Right atrium auricular region (tissue), 2 donors: ENCODE measurements around the gene TMEM156. TPM values are rescaled to one million over a fixed set of nuclear protein-coding genes. Genes with fewer than 3 reads are reported as not detected.

Source experiments
- DNase-seq: peaks from one replicate; pipeline ENCODE4 v3.0.0-alpha.2; 2019; ENCODE audit warnings: low spot score
- H3K27ac ChIP-seq, 2 donors: fragments of 200-600 bp; sonication (generic); 1 replicate in 1 of 2; 2 replicates in 1 of 2; pipeline ENCODE4 v1.5.1; 2016 to 2019
- H3K27me3 ChIP-seq, 2 donors: fragments of 200-600 bp; sonication (generic); one replicate each; pipeline versions ENCODE4 v1.5.1 to v1.6.0; 2017 to 2019
- H3K36me3 ChIP-seq: fragments of 200-600 bp; sonication (generic); one replicate; pipeline ENCODE4 v1.5.1; 2016
- H3K4me1 ChIP-seq, 2 donors: fragments of 200-600 bp; sonication (generic); one replicate each; pipeline versions ENCODE4 v1.5.1 to v1.6.0; 2017 to 2019
- H3K4me3 ChIP-seq, 2 donors: fragments of 200-600 bp; sonication (generic); 1 replicate in 1 of 2; 2 replicates in 1 of 2; pipeline ENCODE4 v1.5.1; 2017 to 2019; ENCODE audit warnings: mild to moderate bottlenecking in 1 of 2, moderate library complexity in 1 of 2
- H3K9me3 ChIP-seq, 2 donors: fragments of 200-600 bp; sonication (generic); one replicate each; pipeline ENCODE4 v1.5.1; 2019
- total RNA-seq, 2 donors: library from RNA; depleted of rRNA; stranded (reverse); fragments of >200 nt; gene quantifications; one replicate each; pipeline ENCODE4 v1.1.0, GENCODE V29; 2016
- TF ChIP-seq, protein P1 (sequence below), 2 donors: fragments of 200-600 bp; sonication (generic); IDR thresholded peaks; one replicate each; pipeline ENCODE4 v1.5.1; 2019; ENCODE audit warnings: antibody characterized with exemption in 2 of 2

The TMEM156 gene, protein sequence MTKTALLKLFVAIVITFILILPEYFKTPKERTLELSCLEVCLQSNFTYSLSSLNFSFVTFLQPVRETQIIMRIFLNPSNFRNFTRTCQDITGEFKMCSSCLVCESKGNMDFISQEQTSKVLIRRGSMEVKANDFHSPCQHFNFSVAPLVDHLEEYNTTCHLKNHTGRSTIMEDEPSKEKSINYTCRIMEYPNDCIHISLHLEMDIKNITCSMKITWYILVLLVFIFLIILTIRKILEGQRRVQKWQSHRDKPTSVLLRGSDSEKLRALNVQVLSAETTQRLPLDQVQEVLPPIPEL
- not detected for total RNA-seq

DNA sequence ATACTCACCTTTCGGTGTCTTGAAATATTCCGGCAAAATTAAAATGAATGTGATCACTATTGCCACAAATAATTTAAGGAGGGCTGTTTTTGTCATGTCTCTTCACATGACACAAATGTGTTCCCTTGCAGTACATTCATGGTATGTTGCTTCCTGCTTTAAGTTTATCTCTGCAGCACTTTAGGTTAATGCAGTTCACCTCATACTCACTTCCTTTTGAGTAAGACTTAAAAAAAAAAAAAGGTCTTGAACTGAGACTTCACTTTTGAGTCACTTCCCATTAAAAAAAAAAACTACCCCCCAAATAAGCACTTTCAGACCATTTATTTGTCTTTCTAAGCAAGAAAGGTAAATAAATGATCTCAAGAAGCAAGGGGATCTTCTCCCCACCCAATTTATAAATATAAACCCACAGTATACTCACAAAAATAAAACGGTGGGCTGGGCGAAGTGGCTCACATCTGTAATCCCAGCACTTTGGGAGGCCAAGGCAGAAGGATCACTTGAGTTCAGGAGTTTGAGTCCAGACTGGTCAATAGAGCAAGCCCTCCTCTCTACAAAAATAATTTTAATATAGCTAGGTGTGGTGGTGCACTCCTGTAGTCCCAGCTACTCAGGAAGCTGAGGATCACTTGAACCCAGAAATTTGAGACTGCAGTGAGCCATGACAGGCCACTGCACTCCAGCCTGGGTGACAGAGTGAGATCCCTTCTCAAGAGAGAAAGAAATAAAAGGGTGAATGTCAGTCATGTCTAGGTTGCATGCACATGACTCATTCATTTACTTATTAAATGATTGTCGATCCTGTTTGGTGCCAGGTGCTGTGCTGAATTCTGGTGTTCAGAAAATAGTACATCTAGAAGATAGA lies at the start of gene TMEM156:
TSS of gene TMEM156 (minus strand) at position 192 of the 868 bp plus-strand sequence. CDS start at position 96, 96 bp downstream.
- H3K9me3 ChIP-seq: no peaks in the 10 kb centered on the region

DNA sequence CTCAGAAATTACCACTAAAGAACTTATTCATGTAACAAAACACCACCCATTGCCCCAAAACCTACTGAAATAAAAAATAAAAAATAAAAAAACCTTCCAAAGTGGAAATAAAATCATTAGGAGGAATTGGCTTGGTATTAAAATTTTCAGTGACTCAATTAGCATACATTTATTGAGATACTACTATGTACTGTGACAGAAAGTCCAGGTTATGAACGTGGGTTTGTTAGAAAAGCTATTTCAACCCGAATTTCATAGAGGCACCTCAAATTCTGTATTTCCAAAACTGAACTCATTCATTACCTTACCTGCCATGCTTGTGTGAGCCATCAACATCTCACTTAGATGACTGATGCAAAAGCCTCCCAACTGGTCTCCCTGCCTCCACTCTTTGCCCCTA lies 46.6 kb upstream of the TMEM156 start:
- no peak overlapping the region for H3K27ac ChIP-seq
- H3K4me3 ChIP-seq: no peak overlapping the region
- H3K27me3 ChIP-seq: no peaks in the 10 kb centered on the region
- no peaks in the 10 kb centered on the region for H3K9me3 ChIP-seq
- no peak for DNase-seq
- TF ChIP-seq, protein P1, sequence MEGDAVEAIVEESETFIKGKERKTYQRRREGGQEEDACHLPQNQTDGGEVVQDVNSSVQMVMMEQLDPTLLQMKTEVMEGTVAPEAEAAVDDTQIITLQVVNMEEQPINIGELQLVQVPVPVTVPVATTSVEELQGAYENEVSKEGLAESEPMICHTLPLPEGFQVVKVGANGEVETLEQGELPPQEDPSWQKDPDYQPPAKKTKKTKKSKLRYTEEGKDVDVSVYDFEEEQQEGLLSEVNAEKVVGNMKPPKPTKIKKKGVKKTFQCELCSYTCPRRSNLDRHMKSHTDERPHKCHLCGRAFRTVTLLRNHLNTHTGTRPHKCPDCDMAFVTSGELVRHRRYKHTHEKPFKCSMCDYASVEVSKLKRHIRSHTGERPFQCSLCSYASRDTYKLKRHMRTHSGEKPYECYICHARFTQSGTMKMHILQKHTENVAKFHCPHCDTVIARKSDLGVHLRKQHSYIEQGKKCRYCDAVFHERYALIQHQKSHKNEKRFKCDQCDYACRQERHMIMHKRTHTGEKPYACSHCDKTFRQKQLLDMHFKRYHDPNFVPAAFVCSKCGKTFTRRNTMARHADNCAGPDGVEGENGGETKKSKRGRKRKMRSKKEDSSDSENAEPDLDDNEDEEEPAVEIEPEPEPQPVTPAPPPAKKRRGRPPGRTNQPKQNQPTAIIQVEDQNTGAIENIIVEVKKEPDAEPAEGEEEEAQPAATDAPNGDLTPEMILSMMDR (IDR thresholded peaks at IDR 0.05): no peak
- no peaks in the 10 kb centered on the region for H3K4me1 ChIP-seq
- no peaks in the 10 kb centered on the region for H3K36me3 ChIP-seq

More for the DNA sequence above, at the start of gene TMEM156:
- DNase-seq: no peak
- H3K4me3 ChIP-seq: no peak within 1 kb of the TSS
- TF ChIP-seq, protein P1 (IDR thresholded peaks at IDR 0.05): no peak
- no peaks in the 10 kb centered on the region for H3K36me3 ChIP-seq
- no peaks in the 10 kb centered on the region for H3K27me3 ChIP-seq
- no peaks in the 10 kb centered on the region for H3K4me1 ChIP-seq
- H3K27ac ChIP-seq: no peak within 1 kb of the TSS

DNA sequence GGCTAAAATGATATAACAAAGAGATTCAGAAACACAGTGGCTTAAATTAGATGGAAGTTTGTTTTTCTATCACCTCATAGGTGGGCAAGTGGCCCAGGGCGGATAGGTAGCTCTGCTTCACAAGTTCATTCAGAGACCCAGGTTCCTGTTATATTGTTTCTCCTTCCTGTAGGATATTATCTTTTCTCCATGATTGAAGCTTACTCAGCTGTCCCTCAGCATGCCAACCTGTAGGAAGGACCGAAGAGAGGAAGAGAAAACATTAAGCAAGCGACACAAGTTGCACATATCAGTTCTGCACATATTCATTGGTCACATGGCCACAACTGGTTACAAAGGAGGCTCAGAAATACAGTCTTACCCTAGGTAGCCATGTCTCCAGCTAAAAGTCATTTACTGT lies 36.7 kb upstream of the TMEM156 start:
- no peak for DNase-seq
- no peaks in the 10 kb centered on the region for H3K36me3 ChIP-seq
- TF ChIP-seq, protein P1 (IDR thresholded peaks at IDR 0.05): no peak
- H3K27ac ChIP-seq: no peak overlapping the region
- H3K4me3 ChIP-seq: no peak overlapping the region
- no peaks in the 10 kb centered on the region for H3K9me3 ChIP-seq
- H3K4me1 ChIP-seq: no peaks in the 10 kb centered on the region
- no peaks in the 10 kb centered on the region for H3K27me3 ChIP-seq

DNA sequence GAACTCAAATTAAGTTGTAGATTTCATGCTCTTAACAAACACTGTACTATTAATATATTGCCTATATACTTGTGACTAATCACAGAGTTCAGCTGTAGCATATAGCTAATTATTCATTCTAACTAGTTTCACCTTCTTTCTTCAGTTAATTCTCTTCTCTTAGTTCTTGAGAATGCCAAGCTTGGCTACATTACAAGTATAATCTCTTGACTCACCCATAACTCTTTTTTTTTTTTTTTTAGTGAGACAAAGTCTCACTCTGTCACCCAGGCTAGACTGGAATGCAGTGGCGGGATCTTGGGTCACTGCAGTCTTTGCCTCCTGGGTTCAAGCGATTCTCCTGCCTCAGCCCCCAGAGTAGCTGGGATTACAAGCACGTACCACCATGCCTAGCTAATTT lies 35.2 kb upstream of the TMEM156 start:
- Histone ChIP-seq H3K27me3 (no peaks in the 10 kb centered on the region), H3K27ac (no peak overlapping the region), H3K4me3 (no peak overlapping the region), H3K9me3 (no peaks in the 10 kb centered on the region), H3K36me3 (no peaks in the 10 kb centered on the region), H3K4me1 (peaks cover 0 to 8% of the 10 kb centered on the region in 2 donors)
- TF ChIP-seq, protein P1 (IDR thresholded peaks at IDR 0.05): no peak
- no peak for DNase-seq

DNA sequence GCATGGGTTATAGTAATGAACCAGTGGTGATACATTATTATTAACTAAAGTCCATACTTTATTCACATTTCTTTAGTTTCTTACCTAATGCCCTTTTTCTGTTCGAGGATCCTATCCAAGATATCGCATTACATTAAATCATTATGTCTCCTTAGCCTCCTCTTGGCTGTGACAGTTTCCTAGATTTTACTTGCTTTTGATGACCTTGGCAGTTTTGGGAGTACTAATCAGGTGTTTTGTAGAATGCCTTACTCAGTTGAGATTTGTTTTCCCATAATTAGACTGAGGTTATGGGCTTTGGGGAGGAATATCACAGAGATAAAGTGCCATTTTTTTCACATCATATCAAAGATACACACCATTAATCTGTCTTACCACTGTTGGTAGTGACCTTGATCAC lies 34.8 kb upstream of the TMEM156 start:
- no peaks in the 10 kb centered on the region for H3K27me3 ChIP-seq

More for the DNA sequence above, 34.8 kb upstream of the TMEM156 start:
- no peak for DNase-seq
- H3K9me3 ChIP-seq: no peaks in the 10 kb centered on the region
- H3K4me1 ChIP-seq: peaks cover 0 to 12% of the 10 kb centered on the region in 2 donors
- no peak overlapping the region for H3K27ac ChIP-seq
- no peak overlapping the region for H3K4me3 ChIP-seq
- no peaks in the 10 kb centered on the region for H3K36me3 ChIP-seq
- TF ChIP-seq, protein P1 (IDR thresholded peaks at IDR 0.05): no peak
